Testis (tissue), 2 donors: Measurements from ENCODE around the gene MNDA.

ENCODE experiments used
- CTCF ChIP-seq, 3 experiments: fragments of 450-650 bp in 2 of 3; fragments of 200-600 bp in 1 of 3; sonication (generic) in 1 of 3; IDR thresholded peaks; one replicate each; pipeline ENCODE4 v1.5.1; 2016 to 2019; ENCODE audit warnings: antibody characterized with exemption in 3 of 3, mild to moderate bottlenecking in 2 of 3, moderate library complexity in 1 of 3
- POLR2A ChIP-seq: fragments of 450-650 bp; IDR thresholded peaks from one replicate; pipeline ENCODE4 v1.6.1; 2017; ENCODE audit warnings: antibody characterized with exemption, mild to moderate bottlenecking, moderate library complexity

DNA sequence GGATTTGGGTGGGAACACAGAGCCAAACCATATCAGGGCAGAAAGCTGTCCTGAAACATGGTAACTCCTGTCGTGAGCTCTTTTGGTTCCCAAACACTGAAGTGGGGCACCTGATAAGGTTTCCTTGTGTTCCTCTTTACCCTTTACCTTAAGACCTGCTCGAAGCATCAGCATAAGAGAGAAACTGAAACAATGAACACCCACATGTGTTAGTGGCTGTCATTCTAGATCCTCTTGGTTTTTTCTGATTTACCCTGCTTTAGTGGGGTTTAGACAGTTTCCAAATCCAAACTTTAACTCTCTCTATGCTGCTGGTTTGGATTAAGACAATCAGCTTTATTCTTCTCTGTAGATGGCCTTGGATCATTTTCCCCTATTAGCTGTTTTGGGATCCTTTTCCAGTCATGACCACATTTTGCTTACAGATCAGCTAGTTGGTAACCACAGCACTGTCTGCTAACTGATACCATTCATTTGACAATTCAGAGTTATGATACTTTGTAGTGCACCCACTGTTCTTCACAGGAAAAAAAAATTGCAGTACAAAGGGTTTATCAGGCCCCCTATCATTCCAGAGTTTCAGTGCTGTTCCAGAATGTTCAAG lies 975 bp upstream of the MNDA start:
- no peak for TF ChIP-seq POLR2A
- no peak for TF ChIP-seq CTCF (IDR thresholded peaks at IDR 0.05)
